HepG2 (cell line): ENCODE data around the gene PCBD2.

Experiments
- MLLT10 ChIP-seq: sonication (generic); formaldehyde crosslinking; IDR thresholded peaks from 2 replicates; pipeline ENCODE4 v1.4.0; 2020; ENCODE audit warnings: missing genetic modification reagents
- ZMAT3 ChIP-seq: sonication (generic); formaldehyde crosslinking; conservative IDR thresholded peaks from 2 replicates; pipeline ENCODE4 v1.7.0; 2021; ENCODE audit warnings: missing genetic modification reagents

DNA sequence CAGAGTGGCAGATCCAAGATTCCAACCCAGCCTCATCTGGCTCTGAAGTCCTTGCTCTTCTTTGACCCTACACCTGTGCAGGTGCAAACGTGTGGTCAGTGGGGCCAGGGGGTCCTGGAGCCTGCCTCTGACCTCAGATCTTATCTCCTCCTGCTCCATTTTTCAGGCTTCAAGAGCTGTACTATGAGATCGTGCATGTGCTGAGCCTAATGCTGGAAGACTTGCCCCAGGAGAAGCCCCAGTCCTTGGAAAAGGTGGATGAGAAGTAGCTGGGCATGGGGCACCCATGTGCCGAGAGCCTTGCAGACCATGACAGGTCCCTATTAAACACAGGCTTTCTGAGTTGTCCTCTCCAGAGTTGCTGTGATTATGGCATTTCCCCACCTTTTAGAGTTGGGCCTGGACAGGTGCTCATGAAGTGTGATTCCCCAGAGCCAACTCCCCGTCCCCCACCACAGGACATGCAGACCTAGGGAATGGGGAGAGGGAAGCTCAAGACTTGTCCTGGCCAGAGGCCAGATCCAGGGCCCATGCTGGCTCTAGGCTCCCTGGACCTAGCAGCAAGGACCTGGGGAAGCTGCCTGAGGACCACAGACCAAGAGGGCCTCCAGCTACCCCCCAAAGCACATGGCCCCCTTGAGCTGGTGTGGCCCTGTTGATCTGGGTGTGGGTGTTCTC, 106.6 kb downstream of the PCBD2 start:
- TF ChIP-seq ZMAT3 (CRISPR knock-in tag), result no peak
- TF ChIP-seq MLLT10 (CRISPR knock-in tag), result no peak
